Choroid plexus epithelial cell (primary cell): ENCODE data around the gene RASGRF2.

Experiments used
- DNase-seq: peaks from one replicate; pipeline ENCODE4 v3.0.0-alpha.2; 2010; ENCODE audit warnings: low read depth
- H3K4me3 ChIP-seq: 2 replicates; pipeline ENCODE4 v1.5.1; 2011; ENCODE audit warnings: low read depth, mild to moderate bottlenecking, control low read depth, low read length, moderate library complexity
- CTCF ChIP-seq: conservative IDR thresholded peaks from 2 replicates; pipeline ENCODE4 v1.5.1; 2011; ENCODE audit warnings: low read depth, mild to moderate bottlenecking, control low read depth, inconsistent platforms, low read length, moderate library complexity

RASGRF2 gene

DNA sequence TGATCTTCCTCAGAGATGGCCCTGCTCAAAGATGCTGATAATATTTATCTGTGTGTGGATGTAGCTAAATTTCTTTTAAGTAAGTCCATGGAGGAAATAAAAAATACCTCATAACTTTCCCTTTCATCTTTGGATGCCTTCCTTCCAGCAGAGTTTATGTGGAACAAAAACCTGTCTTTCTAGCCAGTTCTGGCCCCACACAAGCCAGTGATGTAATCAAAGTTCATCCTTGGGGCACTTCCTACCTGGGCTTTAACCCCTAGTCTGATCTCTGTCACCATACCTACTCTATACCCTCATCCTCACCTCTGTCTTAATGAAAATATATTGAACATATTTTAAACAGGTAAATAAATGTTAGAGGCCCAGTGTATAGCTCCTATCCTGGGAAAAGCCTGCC is 39.8 kb upstream of the RASGRF2 start:
- no peak for DNase-seq
- no peak overlapping the region for H3K4me3 ChIP-seq
- TF ChIP-seq CTCF: no peak

GRCh38 chr5:80921026-80921425 is 39.1 kb upstream of the RASGRF2 start:
- H3K4me3 ChIP-seq: no peak overlapping the region
- TF ChIP-seq CTCF: no peak
- no peak for DNase-seq

DNA sequence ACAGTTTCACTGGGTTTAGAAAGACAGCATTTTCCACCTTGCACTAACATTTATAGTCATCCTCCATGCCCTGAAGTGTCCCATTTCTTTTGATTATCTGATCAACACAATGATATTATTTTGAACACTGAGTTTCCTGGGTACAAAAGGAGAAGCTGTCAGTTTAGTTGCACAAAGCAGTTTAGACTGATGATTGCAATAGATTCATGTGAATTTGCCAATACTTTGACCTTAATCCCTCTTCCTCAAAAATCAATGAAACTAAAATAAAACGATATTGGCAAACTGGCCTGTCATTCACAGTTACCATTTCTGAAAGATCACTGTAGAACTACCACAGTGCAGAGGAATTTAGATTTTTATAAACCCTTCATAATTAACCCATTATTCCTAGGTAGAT is 34.2 kb upstream of the RASGRF2 start:
- no peak for TF ChIP-seq CTCF
- no peak overlapping the region for H3K4me3 ChIP-seq
- no peak for DNase-seq

DNA sequence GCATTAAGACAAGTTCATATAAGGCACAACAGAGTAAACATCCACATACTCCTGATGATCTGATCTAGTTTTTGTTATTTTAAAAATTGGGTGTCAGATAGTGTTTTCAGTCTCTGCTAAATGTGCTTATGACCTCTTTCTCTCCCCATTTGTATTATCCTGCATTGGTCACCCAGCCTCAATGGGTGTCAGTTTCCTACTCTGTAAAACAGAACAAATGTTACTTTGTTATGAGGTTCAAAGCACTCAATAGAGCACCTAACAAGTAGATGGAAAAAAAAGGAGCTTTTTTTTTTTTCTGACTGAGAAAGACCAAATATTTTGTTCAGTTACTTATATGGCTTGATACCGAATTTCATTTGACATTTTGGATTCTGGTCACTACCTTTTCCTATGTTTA is 33.6 kb upstream of the RASGRF2 start:
- no peak overlapping the region for H3K4me3 ChIP-seq
- TF ChIP-seq CTCF: no peak
- no peak for DNase-seq

DNA sequence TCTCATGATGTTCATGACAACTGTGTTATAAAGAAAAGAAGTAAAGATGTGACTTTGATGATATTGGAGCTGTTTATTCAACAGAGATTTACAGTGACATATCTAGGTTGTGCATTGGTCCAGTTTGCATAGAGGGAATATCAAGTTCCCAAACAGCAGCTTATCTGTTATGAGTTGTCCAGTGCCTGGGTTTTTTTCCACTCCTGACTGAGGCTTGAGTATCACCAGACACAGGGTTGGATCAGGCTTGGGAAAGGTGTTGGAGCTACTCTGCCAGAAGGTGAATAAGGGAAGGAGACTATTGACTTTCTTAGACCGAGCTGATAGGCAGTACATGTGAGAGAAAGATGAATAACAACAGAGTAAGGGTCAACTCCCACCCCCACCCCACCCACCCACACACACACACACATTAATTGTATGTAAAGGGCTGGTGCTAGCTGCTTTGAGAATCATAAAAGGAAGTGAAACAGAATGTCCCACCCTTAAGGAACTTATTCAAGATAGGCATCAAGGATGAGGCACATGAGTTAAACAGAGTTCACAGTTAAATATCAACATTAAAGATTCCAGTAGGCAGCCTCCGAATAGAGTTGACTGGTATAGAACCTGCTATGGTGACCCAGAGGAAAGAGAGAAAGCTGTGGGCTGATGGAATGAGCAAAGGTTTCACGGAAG is 33.0 kb upstream of the RASGRF2 start:
- no peak for DNase-seq
- H3K4me3 ChIP-seq: no peak overlapping the region
- no peak for TF ChIP-seq CTCF

DNA sequence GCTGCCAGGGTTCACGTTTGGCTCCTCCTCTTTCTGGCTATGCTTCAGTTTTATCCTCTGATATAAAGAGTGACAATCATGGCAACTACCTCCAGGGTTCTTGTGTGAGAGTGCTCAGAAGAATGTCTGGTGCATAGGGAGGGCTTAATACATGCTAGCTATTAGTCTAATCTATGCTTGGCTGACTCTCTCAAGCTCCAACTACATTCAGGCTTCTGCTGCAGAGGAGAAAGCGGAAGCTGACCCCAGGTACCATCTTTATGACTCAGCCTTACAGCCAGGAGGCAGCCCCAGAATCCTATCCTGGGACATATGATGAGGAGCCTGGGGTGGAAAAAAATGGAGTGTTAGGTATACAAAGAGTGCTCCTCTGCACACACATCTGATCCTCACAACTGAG is 32.1 kb upstream of the RASGRF2 start:
- H3K4me3 ChIP-seq: no peak overlapping the region
- DNase-seq: no peak
- no peak for TF ChIP-seq CTCF

- H3K4me3 ChIP-seq: no peak overlapping the region
- TF ChIP-seq CTCF: no peak
- no peak for DNase-seq
These were observed 29.2 kb upstream of the RASGRF2 start for GRCh38 chr5:80930940-80931339.
